ENCODE results near the gene CES1. TPM values are rescaled to one million over a fixed set of nuclear protein-coding genes. Genes with fewer than 3 reads are reported as not detected.

Gene CES1
- total and polyA plus RNA-seq, 10 of the 15 experiments (the other 5 are each of a cell fraction or from before 2014, with no cell fraction given) = 0.08 to 0.69 (median 0.27) TPM; not detected in 6

DNA sequence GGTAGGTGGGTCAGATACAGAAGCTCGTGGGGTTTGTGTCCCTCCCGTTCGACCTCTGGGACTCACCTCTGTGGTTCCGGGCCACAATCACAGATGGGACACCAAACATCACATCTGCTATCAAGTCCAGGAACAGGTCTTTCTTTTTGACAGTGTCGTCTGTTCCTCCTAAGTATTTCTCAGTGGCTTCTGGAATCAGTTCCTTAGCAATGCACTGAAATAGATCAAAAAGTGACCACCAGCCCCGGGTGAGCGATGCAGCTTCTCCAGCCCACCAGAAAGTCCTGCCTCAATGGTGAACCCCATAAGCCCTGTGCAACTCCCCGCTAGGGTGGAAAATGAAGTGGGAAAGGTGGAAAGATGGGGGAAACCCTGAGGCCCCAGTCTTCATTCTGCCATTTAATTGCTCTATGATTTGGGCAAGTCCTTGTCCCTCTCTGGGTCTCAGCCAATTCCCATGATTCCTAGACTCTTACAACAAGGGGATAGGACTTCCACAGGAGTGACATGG is 22.4 kb downstream of the CES1 start:
- intact Hi-C loops (cut with micrococcal nuclease; ENCODE audit: unreplicated experiment) (no loop called here), in situ Hi-C loops (cut with MboI) (no loop called here)
- WGBS (ENCODE audit: insufficient coverage, insufficient replicate concordance, low lambda C conversion rate, missing lambda C conversion rate) = 18% methylated on average over 8 of the region's 8 CpGs
- H3K4me2 ChIP-seq (ENCODE audit: control insufficient read depth, insufficient read depth) = no peak overlapping the region
- H3K4me3 ChIP-seq = no peak overlapping the region
- no peak overlapping the region for H3K27ac ChIP-seq (ENCODE audit: control insufficient read depth, insufficient read depth)
- ChIA-PET RAD21 (ENCODE audit: unreplicated experiment) (no interaction called here), CTCF (no interaction called here), SMC1A (ENCODE audit: uncharacterized antibody, unreplicated experiment) (no interaction called here), POLR2A (no interaction called here)
- DNase-seq (ENCODE audit: low read depth, low spot score) (no peak), FAIRE-seq (no peak), ATAC-seq (no peak)
- no peak overlapping the region for H3K9ac ChIP-seq (ENCODE audit: control insufficient read depth, insufficient read depth, low read length)
- H3K36me3 ChIP-seq (ENCODE audit: control insufficient read depth in 2 of 2, insufficient read depth in 2 of 2, low read length in 1 of 2) = no peaks in the 10 kb centered on the region
- no peaks in the 10 kb centered on the region; a peak in 1 of 4 replicates for H3K27me3 ChIP-seq (replicated peaks in 1 of 2; ENCODE audit: control insufficient read depth in 2 of 2, insufficient read depth in 2 of 2, low read length in 1 of 2)
- no TSS peak for BruUV-seq (replicated peaks)
- H3K4me1 ChIP-seq (ENCODE audit: control insufficient read depth, insufficient read depth, low read length) = no peaks in the 10 kb centered on the region
- H3K79me2 ChIP-seq (ENCODE audit: control insufficient read depth, insufficient read depth, low read length) = no peaks in the 10 kb centered on the region
- TF ChIP-seq BMI1 (IDR thresholded peaks at IDR 0.05; ENCODE audit: borderline replicate concordance) (no peak), MTA3 (IDR thresholded peaks at IDR 0.05; ENCODE audit: borderline replicate concordance, low read length) (no peak), SREBF2 (IDR thresholded peaks at IDR 0.05; ENCODE audit: low read length) (no peak), TARDBP (IDR thresholded peaks at IDR 0.05; ENCODE audit: borderline replicate concordance) (no peak), RAD21 (IDR thresholded peaks at IDR 0.05; ENCODE audit: insufficient read depth, low read depth, low read length) (no peak), CHD2 (IDR thresholded peaks at IDR 0.05; ENCODE audit: borderline replicate concordance, low read depth, low read length) (no peak), TBL1XR1 (IDR thresholded peaks at IDR 0.05; ENCODE audit: low read depth, low read length) (no peak), ZSCAN29 (IDR thresholded peaks at IDR 0.05) (no peak), ETV6 (conservative IDR thresholded peaks at IDR 0.05 in 1 of 2, IDR thresholded peaks at IDR 0.05 in 1 of 2; ENCODE audit: borderline replicate concordance in 1 of 2, low read depth in 1 of 2) (no peak), EZH2 (IDR thresholded peaks at IDR 0.05; ENCODE audit: borderline replicate concordance, control insufficient read depth, low read depth, low read length) (no peak), IKZF2 (IDR thresholded peaks at IDR 0.05) (no peak), IRF4 (IDR thresholded peaks at IDR 0.05; ENCODE audit: low read depth, low read length) (no peak), SMC3 (IDR thresholded peaks at IDR 0.05; ENCODE audit: borderline replicate concordance, low read length) (no peak), JUND (IDR thresholded peaks at IDR 0.05; ENCODE audit: low read depth, low read length) (no peak), HDGF (IDR thresholded peaks at IDR 0.05) (no peak), MEF2A (IDR thresholded peaks at IDR 0.05; ENCODE audit: insufficient read depth, low read depth, low read length) (no peak)
- TF ChIP-seq, protein P1, sequence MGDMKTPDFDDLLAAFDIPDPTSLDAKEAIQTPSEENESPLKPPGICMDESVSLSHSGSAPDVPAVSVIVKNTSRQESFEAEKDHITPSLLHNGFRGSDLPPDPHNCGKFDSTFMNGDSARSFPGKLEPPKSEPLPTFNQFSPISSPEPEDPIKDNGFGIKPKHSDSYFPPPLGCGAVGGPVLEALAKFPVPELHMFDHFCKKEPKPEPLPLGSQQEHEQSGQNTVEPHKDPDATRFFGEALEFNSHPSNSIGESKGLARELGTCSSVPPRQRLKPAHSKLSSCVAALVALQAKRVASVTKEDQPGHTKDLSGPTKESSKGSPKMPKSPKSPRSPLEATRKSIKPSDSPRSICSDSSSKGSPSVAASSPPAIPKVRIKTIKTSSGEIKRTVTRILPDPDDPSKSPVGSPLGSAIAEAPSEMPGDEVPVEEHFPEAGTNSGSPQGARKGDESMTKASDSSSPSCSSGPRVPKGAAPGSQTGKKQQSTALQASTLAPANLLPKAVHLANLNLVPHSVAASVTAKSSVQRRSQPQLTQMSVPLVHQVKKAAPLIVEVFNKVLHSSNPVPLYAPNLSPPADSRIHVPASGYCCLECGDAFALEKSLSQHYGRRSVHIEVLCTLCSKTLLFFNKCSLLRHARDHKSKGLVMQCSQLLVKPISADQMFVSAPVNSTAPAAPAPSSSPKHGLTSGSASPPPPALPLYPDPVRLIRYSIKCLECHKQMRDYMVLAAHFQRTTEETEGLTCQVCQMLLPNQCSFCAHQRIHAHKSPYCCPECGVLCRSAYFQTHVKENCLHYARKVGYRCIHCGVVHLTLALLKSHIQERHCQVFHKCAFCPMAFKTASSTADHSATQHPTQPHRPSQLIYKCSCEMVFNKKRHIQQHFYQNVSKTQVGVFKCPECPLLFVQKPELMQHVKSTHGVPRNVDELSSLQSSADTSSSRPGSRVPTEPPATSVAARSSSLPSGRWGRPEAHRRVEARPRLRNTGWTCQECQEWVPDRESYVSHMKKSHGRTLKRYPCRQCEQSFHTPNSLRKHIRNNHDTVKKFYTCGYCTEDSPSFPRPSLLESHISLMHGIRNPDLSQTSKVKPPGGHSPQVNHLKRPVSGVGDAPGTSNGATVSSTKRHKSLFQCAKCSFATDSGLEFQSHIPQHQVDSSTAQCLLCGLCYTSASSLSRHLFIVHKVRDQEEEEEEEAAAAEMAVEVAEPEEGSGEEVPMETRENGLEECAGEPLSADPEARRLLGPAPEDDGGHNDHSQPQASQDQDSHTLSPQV (IDR thresholded peaks at IDR 0.05) = no peak
- TF ChIP-seq, protein P2, sequence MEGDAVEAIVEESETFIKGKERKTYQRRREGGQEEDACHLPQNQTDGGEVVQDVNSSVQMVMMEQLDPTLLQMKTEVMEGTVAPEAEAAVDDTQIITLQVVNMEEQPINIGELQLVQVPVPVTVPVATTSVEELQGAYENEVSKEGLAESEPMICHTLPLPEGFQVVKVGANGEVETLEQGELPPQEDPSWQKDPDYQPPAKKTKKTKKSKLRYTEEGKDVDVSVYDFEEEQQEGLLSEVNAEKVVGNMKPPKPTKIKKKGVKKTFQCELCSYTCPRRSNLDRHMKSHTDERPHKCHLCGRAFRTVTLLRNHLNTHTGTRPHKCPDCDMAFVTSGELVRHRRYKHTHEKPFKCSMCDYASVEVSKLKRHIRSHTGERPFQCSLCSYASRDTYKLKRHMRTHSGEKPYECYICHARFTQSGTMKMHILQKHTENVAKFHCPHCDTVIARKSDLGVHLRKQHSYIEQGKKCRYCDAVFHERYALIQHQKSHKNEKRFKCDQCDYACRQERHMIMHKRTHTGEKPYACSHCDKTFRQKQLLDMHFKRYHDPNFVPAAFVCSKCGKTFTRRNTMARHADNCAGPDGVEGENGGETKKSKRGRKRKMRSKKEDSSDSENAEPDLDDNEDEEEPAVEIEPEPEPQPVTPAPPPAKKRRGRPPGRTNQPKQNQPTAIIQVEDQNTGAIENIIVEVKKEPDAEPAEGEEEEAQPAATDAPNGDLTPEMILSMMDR (IDR thresholded peaks at IDR 0.05 in 2 of 3, conservative IDR thresholded peaks at IDR 0.05 in 1 of 3; ENCODE audit: control insufficient read depth in 2 of 3, extremely low read depth in 1 of 3, insufficient read depth in 1 of 3, low read depth in 3 of 3, low read length in 3 of 3) = no peak
- no peaks in the 10 kb centered on the region for H4K20me1 ChIP-seq (ENCODE audit: control insufficient read depth, insufficient read depth)
- no peak overlapping the region for H2AFZ ChIP-seq (ENCODE audit: control insufficient read depth, low read depth, low read length)
- H3K9me3 ChIP-seq (replicated peaks; ENCODE audit: control insufficient read depth, insufficient read depth, low read length) = no peaks in the 10 kb centered on the region
